NB4 (cell line): ENCODE data around the gene RUFY4.

ENCODE experiments used
- DNase-seq: peaks from one replicate; pipeline ENCODE4 v3.0.0; 2010; ENCODE audit warnings: low read depth
- H3K4me3 ChIP-seq: one replicate; pipeline ENCODE4 v1.5.1; 2011; ENCODE audit warnings: mild to moderate bottlenecking, low read depth, low read length, moderate library complexity
- MYC ChIP-seq: IDR thresholded peaks from 2 replicates; pipeline ENCODE4 v1.6.1; 2011; ENCODE audit warnings: low read depth, low read length
- POLR2A ChIP-seq: IDR thresholded peaks from 2 replicates; pipeline ENCODE4 v1.6.1; 2011; ENCODE audit warnings: mild to moderate bottlenecking; ENCODE audit not compliant: insufficient read length; ENCODE audit errors: extremely low read depth
- TF ChIP-seq, protein P1 (sequence below): IDR thresholded peaks from one replicate; pipeline ENCODE4 v1.5.1; 2012; ENCODE audit warnings: low read depth, low read length
- TF ChIP-seq, protein P2 (sequence below): IDR thresholded peaks from 2 replicates; pipeline ENCODE4 v1.6.1; 2011; ENCODE audit warnings: low read depth, low read length

RUFY4 gene

DNA sequence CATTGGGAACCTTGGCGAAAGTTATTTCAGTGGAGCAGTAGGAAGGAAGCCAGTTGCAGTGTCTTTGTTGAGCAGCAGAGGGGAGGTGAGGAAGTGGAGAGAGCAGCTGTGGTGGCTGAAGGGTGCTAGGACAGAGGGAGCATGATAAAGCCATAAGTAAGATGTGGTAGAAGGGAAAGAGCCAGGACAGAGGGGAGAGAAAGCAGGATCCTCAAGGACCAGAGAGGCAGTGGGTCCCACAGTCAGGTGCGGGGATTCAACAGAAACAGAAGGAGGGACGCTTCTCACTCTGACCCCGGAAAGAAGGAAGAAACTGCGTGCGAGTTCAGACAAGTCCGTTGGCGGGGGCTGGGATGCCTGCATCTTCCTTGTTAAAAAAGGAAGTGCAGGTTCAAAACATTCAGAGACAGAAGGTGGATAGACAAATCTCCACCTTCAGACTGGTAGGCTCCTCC, 56.6 kb downstream of the RUFY4 start, which contains the start of gene CXCR2:
CXCR2 (plus strand) TSS at position 403 of the 455 bp plus-strand sequence. CDS start 8,774 bp downstream, outside the sequence.
- H3K4me3 ChIP-seq, result peak within 1 kb of the TSS; percentile 32
- no peak for TF ChIP-seq POLR2A
- TF ChIP-seq, protein P1, sequence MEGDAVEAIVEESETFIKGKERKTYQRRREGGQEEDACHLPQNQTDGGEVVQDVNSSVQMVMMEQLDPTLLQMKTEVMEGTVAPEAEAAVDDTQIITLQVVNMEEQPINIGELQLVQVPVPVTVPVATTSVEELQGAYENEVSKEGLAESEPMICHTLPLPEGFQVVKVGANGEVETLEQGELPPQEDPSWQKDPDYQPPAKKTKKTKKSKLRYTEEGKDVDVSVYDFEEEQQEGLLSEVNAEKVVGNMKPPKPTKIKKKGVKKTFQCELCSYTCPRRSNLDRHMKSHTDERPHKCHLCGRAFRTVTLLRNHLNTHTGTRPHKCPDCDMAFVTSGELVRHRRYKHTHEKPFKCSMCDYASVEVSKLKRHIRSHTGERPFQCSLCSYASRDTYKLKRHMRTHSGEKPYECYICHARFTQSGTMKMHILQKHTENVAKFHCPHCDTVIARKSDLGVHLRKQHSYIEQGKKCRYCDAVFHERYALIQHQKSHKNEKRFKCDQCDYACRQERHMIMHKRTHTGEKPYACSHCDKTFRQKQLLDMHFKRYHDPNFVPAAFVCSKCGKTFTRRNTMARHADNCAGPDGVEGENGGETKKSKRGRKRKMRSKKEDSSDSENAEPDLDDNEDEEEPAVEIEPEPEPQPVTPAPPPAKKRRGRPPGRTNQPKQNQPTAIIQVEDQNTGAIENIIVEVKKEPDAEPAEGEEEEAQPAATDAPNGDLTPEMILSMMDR, result peak; percentile 12
- DNase-seq, result peak; percentile 75

DNA sequence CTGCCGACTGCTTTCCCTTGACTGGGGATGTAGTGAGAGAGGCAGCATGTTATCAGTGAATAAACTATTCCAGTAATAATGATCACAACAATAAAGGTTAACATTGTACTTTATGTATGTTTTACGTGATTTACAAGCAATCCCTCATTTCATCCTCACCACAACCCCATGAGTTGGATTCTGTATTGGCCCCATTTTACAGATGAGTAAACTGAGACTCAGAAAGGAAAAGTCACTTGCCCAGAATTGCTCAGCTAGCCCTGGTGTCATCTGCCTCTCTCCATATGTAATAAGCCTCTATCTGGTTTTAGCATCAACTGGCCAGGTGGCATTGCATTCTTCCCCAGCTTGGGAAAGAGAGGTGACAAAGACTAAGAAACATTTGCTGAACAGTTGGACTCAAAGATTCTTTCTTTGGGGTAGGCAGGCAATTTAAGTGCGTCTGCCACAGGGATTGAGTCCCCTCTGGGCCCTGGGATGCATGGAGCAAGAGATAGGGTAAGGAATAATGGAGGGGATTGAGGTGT, 58.9 kb downstream of the RUFY4 start:
- TF ChIP-seq MYC, result no peak
- TF ChIP-seq, protein P1, result no peak
- TF ChIP-seq, protein P2, sequence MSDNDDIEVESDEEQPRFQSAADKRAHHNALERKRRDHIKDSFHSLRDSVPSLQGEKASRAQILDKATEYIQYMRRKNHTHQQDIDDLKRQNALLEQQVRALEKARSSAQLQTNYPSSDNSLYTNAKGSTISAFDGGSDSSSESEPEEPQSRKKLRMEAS, result no peak
- no peak for TF ChIP-seq POLR2A
- H3K4me3 ChIP-seq, result no peak overlapping the region
- DNase-seq, result no peak

DNA sequence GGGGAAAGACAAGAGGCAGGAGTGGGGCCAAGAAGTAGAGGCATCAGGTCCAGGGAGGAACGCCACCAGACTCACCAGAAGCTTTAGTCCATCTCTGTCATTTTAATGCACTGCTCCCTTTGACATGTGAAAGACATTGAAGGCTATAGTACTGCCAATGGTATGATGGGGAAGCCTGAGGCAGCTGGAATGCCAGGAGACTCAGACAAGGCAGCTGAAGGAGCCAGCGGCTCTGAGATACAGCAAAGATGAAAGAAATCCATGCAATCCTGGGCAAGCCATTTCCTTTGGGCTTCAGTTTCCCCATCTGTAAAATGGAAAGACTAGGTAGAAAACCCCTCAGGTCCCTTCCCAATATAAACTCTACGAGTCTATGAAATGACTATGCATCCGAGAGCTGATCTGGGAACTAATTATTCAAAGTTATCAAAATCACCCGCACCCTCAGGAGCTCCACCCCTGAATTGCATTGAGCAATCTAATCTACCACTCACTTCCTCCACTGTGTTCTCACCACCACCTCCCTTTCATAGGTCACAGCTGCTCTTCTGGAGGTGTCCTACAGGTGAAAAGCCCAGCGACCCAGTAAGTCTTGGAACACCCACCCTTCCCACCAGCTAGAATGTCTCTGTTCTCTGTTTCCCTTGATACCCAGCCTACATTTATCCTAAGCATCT, 59.9 kb downstream of the RUFY4 start:
- peak; percentile 29 for DNase-seq
- no peak overlapping the region for H3K4me3 ChIP-seq
- no peak for TF ChIP-seq POLR2A
- TF ChIP-seq, protein P2, result no peak
- TF ChIP-seq MYC, result no peak
- TF ChIP-seq, protein P1, result no peak

DNA sequence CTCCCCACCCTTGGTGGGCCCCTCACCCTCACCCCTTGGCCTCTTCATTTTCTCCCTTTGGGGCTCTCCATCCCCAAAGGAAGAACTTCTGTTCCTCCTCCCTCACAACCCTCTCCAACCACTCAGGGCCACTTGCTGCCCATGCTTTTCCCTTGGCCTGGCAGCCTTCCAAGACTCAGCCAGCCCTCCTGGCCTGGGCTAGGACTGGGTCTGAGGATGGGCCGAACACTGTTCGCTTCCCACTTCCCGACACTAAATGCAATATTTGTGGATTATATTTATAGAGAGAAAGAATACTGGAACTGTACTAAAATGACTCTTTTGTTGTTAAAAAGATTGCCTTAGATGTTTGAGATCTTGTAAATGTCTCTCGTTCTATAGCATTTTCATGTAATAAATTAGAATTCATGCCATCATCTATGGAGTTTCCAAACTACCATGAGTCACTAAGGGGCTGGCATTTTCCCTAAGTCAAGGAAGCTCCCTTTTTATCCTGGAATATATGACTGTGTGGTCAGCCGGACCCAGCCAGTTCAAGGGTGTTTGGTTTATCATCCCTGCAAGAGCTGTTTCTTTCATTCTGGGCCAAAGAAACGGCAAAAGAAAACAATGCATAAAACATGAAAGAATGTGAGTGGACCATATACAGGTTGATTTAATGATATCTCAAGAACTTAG, 60.5 kb downstream of the RUFY4 start:
- DNase-seq, result no peak
- TF ChIP-seq POLR2A, result no peak
- TF ChIP-seq, protein P2, result no peak
- TF ChIP-seq, protein P1, result no peak
- TF ChIP-seq MYC, result no peak
- H3K4me3 ChIP-seq, result no peak overlapping the region

DNA sequence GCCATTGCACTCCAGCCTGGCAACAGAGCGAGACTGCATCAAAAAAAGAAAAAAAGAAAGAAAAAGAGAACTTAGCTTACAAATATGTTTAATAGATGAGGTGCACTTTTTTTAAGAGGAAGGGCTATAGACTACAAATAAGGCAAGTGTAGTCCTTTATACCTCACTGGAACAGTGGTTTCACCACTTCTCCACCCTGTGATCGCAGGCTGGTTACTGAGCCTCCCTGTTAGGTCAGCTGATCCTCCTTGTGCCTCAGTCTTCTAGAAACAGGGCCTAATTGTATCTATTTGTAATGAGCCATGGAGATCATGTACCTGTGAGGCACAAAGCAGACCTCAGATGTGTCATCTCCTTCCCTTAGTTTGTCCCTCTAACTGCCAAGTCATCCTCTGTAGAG, 61.3 kb downstream of the RUFY4 start:
- H3K4me3 ChIP-seq, result no peak overlapping the region
- DNase-seq, result no peak
- TF ChIP-seq MYC, result no peak
- TF ChIP-seq, protein P2, result no peak
- TF ChIP-seq, protein P1, result no peak
- TF ChIP-seq POLR2A, result no peak
